Prostate gland (tissue), 2 donors: Measurements from ENCODE around the gene IWS1. TPM values are rescaled to one million over a fixed set of nuclear protein-coding genes. Genes with fewer than 3 reads are reported as not detected.

Experiments used
- DNase-seq: peaks from one replicate; pipeline ENCODE4 v3.0.0-alpha.2; 2019; ENCODE audit warnings: low spot score
- H3K27ac ChIP-seq, 2 donors: fragments of 200-600 bp; sonication (generic); 2 replicates each; pipeline ENCODE4 v1.5.1; 2017 to 2019
- H3K27me3 ChIP-seq: fragments of 200-600 bp; sonication (generic); replicated peaks from 2 replicates; pipeline ENCODE4 v1.5.1; 2019; ENCODE audit not compliant: insufficient read depth
- H3K36me3 ChIP-seq, 2 donors: fragments of 200-600 bp; sonication (generic); 1 replicate in 1 of 2; 2 replicates in 1 of 2; pipeline versions ENCODE4 v1.5.1 to v1.8.1; 2017 to 2019
- H3K4me1 ChIP-seq: fragments of 200-600 bp; sonication (generic); replicated peaks from 2 replicates; pipeline ENCODE4 v1.5.1; 2019
- H3K4me3 ChIP-seq, 2 donors: fragments of 200-600 bp; sonication (generic); 2 replicates each; pipeline ENCODE4 v1.5.1; 2017 to 2019
- H3K9me3 ChIP-seq: fragments of 200-600 bp; sonication (generic); 2 replicates; pipeline ENCODE4 v1.5.1; 2017
- CTCF ChIP-seq, 4 experiments: fragments of 200-600 bp in 2 of 4; fragments of 450-650 bp in 2 of 4; sonication (generic) in 2 of 4; IDR thresholded peaks; 1 replicate in 3 of 4; 2 replicates in 1 of 4; pipeline ENCODE4 v1.5.1; 2016 to 2019; ENCODE audit warnings: antibody characterized with exemption in 4 of 4, mild to moderate bottlenecking in 2 of 4, moderate library complexity in 2 of 4
- POLR2A ChIP-seq: fragments of 450-650 bp; IDR thresholded peaks from one replicate; pipeline ENCODE4 v1.6.1; 2016; ENCODE audit warnings: antibody characterized with exemption, mild to moderate bottlenecking
- POLR2AphosphoS5 ChIP-seq: sonication (generic); formaldehyde crosslinking; IDR thresholded peaks from one replicate; pipeline ENCODE4 v1.6.1; 2017; ENCODE audit warnings: antibody characterized with exemption
- WGBS: methylation state at CpG from one replicate; pipeline ENCODE4 v1.1.5; 2018; 5-methylcytosine and 5-hydroxymethylcytosine counted together
- intact Hi-C: fragments of 100-400 bp; cut with DNase I; formaldehyde crosslinking; loops from one replicate; pipeline ENCODE4 v1.14.2; 2022
- total RNA-seq, 2 donors: library from RNA; depleted of rRNA; stranded (reverse); fragments of >200 nt; gene quantifications; one replicate each; pipeline ENCODE4 v1.1.0, GENCODE V29; 2016

Gene IWS1
- total RNA-seq, 2 donors from 2014 or later: 36.6 to 42.3 TPM

GRCh38 chr2:127552846-127553245 is 26.6 kb upstream of the IWS1 start:
- no peak for TF ChIP-seq POLR2AphosphoS5
- TF ChIP-seq CTCF (IDR thresholded peaks at IDR 0.05): no peak
- TF ChIP-seq POLR2A: no peak
- no peaks in the 10 kb centered on the region for H3K4me1 ChIP-seq
- WGBS: 90% methylated on average over 2 of the region's 2 CpGs
- intact Hi-C loops: no loop called here
- DNase-seq: no peak
- no peak overlapping the region for H3K27ac ChIP-seq
- no peaks in the 10 kb centered on the region for H3K9me3 ChIP-seq
- no peak overlapping the region for H3K4me3 ChIP-seq
- H3K36me3 ChIP-seq: no peaks in the 10 kb centered on the region
- H3K27me3 ChIP-seq: no peaks in the 10 kb centered on the region

- no peaks in the 10 kb centered on the region for H3K9me3 ChIP-seq
- intact Hi-C loops: no loop called here
- WGBS: 81% methylated on average over 6 of the region's 6 CpGs
- no peak for TF ChIP-seq POLR2A
- TF ChIP-seq CTCF (IDR thresholded peaks at IDR 0.05): no peak
- no peak for TF ChIP-seq POLR2AphosphoS5
- DNase-seq: no peak
- H3K4me3 ChIP-seq: no peak overlapping the region
- H3K27me3 ChIP-seq: no peaks in the 10 kb centered on the region
- no peaks in the 10 kb centered on the region for H3K4me1 ChIP-seq
- no peaks in the 10 kb centered on the region for H3K36me3 ChIP-seq
- no peak overlapping the region for H3K27ac ChIP-seq
Measured at GRCh38 chr2:127552336-127552735, 26.0 kb upstream of the IWS1 start.

GRCh38 chr2:127551221-127551930 is 25.1 kb upstream of the IWS1 start:
- 80% methylated on average over 7 of the region's 7 CpGs for WGBS
- no peak overlapping the region for H3K27ac ChIP-seq
- intact Hi-C loops: no loop called here
- no peaks in the 10 kb centered on the region for H3K9me3 ChIP-seq
- DNase-seq: no peak
- H3K4me1 ChIP-seq: no peaks in the 10 kb centered on the region
- no peaks in the 10 kb centered on the region for H3K27me3 ChIP-seq
- TF ChIP-seq POLR2AphosphoS5: no peak
- TF ChIP-seq POLR2A: no peak
- TF ChIP-seq CTCF (IDR thresholded peaks at IDR 0.05): no peak
- H3K4me3 ChIP-seq: no peak overlapping the region
- no peaks in the 10 kb centered on the region for H3K36me3 ChIP-seq

- no peak for TF ChIP-seq CTCF (IDR thresholded peaks at IDR 0.05)
- no peak for TF ChIP-seq POLR2A
- TF ChIP-seq POLR2AphosphoS5: no peak
- intact Hi-C loops: no loop called here
- WGBS: 93% methylated on average over 3 of the region's 3 CpGs
- DNase-seq: no peak
- Histone ChIP-seq H3K27me3 (no peaks in the 10 kb centered on the region), H3K4me1 (no peaks in the 10 kb centered on the region), H3K9me3 (no peaks in the 10 kb centered on the region), H3K4me3 (no peak overlapping the region), H3K27ac (no peak overlapping the region), H3K36me3 (no peaks in the 10 kb centered on the region)
Measured at GRCh38 chr2:127546797-127547196, 20.5 kb upstream of the IWS1 start.

- Histone ChIP-seq H3K27me3 (no peaks in the 10 kb centered on the region), H3K9me3 (no peaks in the 10 kb centered on the region), H3K4me1 (no peaks in the 10 kb centered on the region), H3K27ac (no peak overlapping the region), H3K36me3 (no peaks in the 10 kb centered on the region), H3K4me3 (no peak overlapping the region)
- DNase-seq: no peak
- WGBS: 100% methylated on average over 1 of the region's 1 CpG
- no peak for TF ChIP-seq POLR2AphosphoS5
- no peak for TF ChIP-seq CTCF (IDR thresholded peaks at IDR 0.05)
- no peak for TF ChIP-seq POLR2A
- intact Hi-C loops: no loop called here
Measured at GRCh38 chr2:127545796-127546195, 19.5 kb upstream of the IWS1 start.
